Smooth muscle cell (in vitro differentiated cells): Measurements from ENCODE around the gene PC. TPM values are rescaled to one million over a fixed set of nuclear protein-coding genes. Genes with fewer than 3 reads are reported as not detected.

ENCODE experiments used
- DNase-seq: peaks from one replicate; lab custom pipeline; 2025; ENCODE audit not compliant: unreplicated experiment; lab: John Stamatoyannopoulos, UW
- H2AFZ ChIP-seq: fragments of 200-600 bp; sonication (generic); 2 replicates; pipeline ENCODE4 v1.6.0; 2016; ENCODE audit warnings: antibody characterized with exemption, low read depth, mild to moderate bottlenecking
- H3F3A ChIP-seq: fragments of 200-600 bp; sonication (generic); 2 replicates; pipeline ENCODE4 v1.6.0; 2017; ENCODE audit warnings: antibody characterized with exemption, low read depth
- H3K27ac ChIP-seq: fragments of 200-600 bp; sonication (generic); 2 replicates; pipeline ENCODE4 v1.5.1; 2016; ENCODE audit warnings: low read depth, mild to moderate bottlenecking
- H3K27me3 ChIP-seq: fragments of 200-600 bp; sonication (generic); 2 replicates; pipeline ENCODE4 v1.6.1; 2016; ENCODE audit warnings: low read depth, mild to moderate bottlenecking
- H3K36me3 ChIP-seq: fragments of 200-600 bp; sonication (generic); 2 replicates; pipeline ENCODE4 v1.5.1; 2016; ENCODE audit warnings: low read depth
- H3K4me1 ChIP-seq: fragments of 200-600 bp; sonication (generic); 2 replicates; pipeline ENCODE4 v1.5.1; 2016; ENCODE audit warnings: low read depth
- H3K4me2 ChIP-seq: fragments of 200-600 bp; sonication (generic); 2 replicates; pipeline ENCODE4 v1.6.0; 2016; ENCODE audit warnings: mild to moderate bottlenecking
- H3K4me3 ChIP-seq: fragments of 200-600 bp; sonication (generic); 2 replicates; pipeline ENCODE4 v1.5.1; 2016; ENCODE audit warnings: mild to moderate bottlenecking
- H3K79me2 ChIP-seq: fragments of 200-600 bp; sonication (generic); 2 replicates; pipeline ENCODE4 v1.6.0; 2016; ENCODE audit warnings: low read depth, mild to moderate bottlenecking
- H3K9ac ChIP-seq: fragments of 200-600 bp; sonication (generic); 2 replicates; pipeline ENCODE4 v1.6.0; 2016; ENCODE audit warnings: low read depth
- H3K9me3 ChIP-seq: fragments of 200-600 bp; sonication (generic); replicated peaks from 2 replicates; pipeline ENCODE4 v1.5.1; 2016; ENCODE audit warnings: low read depth
- H4K20me1 ChIP-seq: fragments of 200-600 bp; sonication (generic); 2 replicates; pipeline ENCODE4 v1.6.0; 2016; ENCODE audit warnings: low read depth
- WGBS: methylation state at CpG from one replicate; pipeline ENCODE4 v1.1.7; 2016; ENCODE audit warnings: low lambda C conversion rate; 5-methylcytosine and 5-hydroxymethylcytosine counted together
- polyA plus RNA-seq: library from polyadenylated mRNA; unstranded; fragments of >200 nt; fragmentation: Nextera tagmentation; extraction: Ambion mirVana; gene quantifications from 2 replicates; pipeline ENCODE4 v1.2.1, GENCODE V29; 2016
- total RNA-seq: library from RNA; depleted of rRNA; stranded (reverse); fragments of >200 nt; gene quantifications from 2 replicates; pipeline ENCODE4 v1.2.3, GENCODE V29; 2014
- TF ChIP-seq, protein P1 (sequence below): fragments of 200-600 bp; sonication (generic); IDR thresholded peaks from 2 replicates; pipeline ENCODE4 v1.5.1; 2017; ENCODE audit warnings: borderline replicate concordance, mild to moderate bottlenecking, antibody characterized with exemption; ENCODE audit not compliant: insufficient read depth, poor library complexity, severe bottlenecking

Gene PC
- total and polyA plus RNA-seq, 2 experiments from 2014 or later, result 11.8 to 36.1 TPM

- no peaks in the 10 kb centered on the region for H3K9me3 ChIP-seq
- H3K27me3 ChIP-seq, result no peaks in the 10 kb centered on the region
- H4K20me1 ChIP-seq, result no peaks in the 10 kb centered on the region
- H3K27ac ChIP-seq, result no peak overlapping the region
- no peaks in the 10 kb centered on the region for H3K4me1 ChIP-seq
- TF ChIP-seq, protein P1, sequence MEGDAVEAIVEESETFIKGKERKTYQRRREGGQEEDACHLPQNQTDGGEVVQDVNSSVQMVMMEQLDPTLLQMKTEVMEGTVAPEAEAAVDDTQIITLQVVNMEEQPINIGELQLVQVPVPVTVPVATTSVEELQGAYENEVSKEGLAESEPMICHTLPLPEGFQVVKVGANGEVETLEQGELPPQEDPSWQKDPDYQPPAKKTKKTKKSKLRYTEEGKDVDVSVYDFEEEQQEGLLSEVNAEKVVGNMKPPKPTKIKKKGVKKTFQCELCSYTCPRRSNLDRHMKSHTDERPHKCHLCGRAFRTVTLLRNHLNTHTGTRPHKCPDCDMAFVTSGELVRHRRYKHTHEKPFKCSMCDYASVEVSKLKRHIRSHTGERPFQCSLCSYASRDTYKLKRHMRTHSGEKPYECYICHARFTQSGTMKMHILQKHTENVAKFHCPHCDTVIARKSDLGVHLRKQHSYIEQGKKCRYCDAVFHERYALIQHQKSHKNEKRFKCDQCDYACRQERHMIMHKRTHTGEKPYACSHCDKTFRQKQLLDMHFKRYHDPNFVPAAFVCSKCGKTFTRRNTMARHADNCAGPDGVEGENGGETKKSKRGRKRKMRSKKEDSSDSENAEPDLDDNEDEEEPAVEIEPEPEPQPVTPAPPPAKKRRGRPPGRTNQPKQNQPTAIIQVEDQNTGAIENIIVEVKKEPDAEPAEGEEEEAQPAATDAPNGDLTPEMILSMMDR, result no peak
- H3K4me3 ChIP-seq, result no peak overlapping the region
- no peak overlapping the region for H2AFZ ChIP-seq
- no peak for DNase-seq
- no peak overlapping the region for H3K4me2 ChIP-seq
- no peak overlapping the region for H3K9ac ChIP-seq
- H3K36me3 ChIP-seq, result no peaks in the 10 kb centered on the region
- no peaks in the 10 kb centered on the region for H3F3A ChIP-seq
- H3K79me2 ChIP-seq, result no peaks in the 10 kb centered on the region
- 86% methylated on average over 30 of the region's 35 CpGs for WGBS
Observed at GRCh38 chr11:66864172-66864901, 93.8 kb downstream of the PC start.

GRCh38 chr11:66863428-66864125, 94.6 kb downstream of the PC start:
- Histone ChIP-seq H3K4me1 (no peaks in the 10 kb centered on the region), H2AFZ (no peak overlapping the region), H3K36me3 (no peaks in the 10 kb centered on the region), H3K4me3 (no peak overlapping the region), H3K4me2 (no peak overlapping the region), H3K27me3 (no peaks in the 10 kb centered on the region), H3K27ac (no peak overlapping the region), H3K9ac (no peak overlapping the region), H4K20me1 (no peaks in the 10 kb centered on the region), H3F3A (no peaks in the 10 kb centered on the region), H3K9me3 (no peaks in the 10 kb centered on the region), H3K79me2 (no peaks in the 10 kb centered on the region)
- 94% methylated on average over 31 of the region's 31 CpGs for WGBS
- TF ChIP-seq, protein P1, result no peak
- DNase-seq, result no peak

DNA sequence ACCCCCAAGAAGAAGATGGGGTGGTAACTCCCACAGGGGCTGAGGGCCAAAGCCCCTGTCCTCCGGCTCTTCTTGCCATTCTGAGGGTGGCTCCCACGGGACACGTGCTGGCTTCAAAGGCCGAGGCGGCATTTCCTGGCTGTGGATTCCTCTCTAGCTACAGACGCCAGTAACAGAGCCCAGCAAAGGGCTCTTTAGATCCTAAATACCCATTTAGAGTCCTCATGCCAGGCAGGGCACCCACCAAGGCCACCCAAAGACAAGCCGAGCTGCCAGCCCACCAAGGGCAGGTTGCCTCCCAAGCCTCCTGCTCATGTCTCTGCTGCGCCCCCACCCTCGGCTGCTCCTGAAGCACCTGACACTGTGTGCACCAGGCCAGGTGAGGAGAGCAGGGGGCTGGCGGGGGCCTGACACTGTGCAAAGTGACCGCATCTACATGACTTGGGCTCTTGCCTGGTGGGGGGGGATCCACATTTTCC, 95.6 kb downstream of the PC start:
- Histone ChIP-seq H2AFZ (no peak overlapping the region), H3K4me1 (no peaks in the 10 kb centered on the region), H3K27ac (no peak overlapping the region), H3K9ac (no peak overlapping the region), H3K27me3 (no peaks in the 10 kb centered on the region), H3K4me3 (no peak overlapping the region), H4K20me1 (no peaks in the 10 kb centered on the region), H3K9me3 (no peaks in the 10 kb centered on the region), H3K79me2 (peaks cover 1% of the 10 kb centered on the region), H3K36me3 (no peaks in the 10 kb centered on the region), H3F3A (no peaks in the 10 kb centered on the region), H3K4me2 (no peak overlapping the region)
- TF ChIP-seq, protein P1, result no peak
- DNase-seq, result no peak
- 93% methylated on average over 11 of the region's 11 CpGs for WGBS
